SK-N-SH treated with all-trans-retinoic acid at 6 μM for 48 hours (cell line): ENCODE measurements around the gene PARD3.

Experiments used
- ATAC-seq: fragments of 200-7000 bp; cut with Tn5 transposase; 3 replicates; pipeline ENCODE4 v1.9.1; 2020; ENCODE audit warnings: mild to moderate bottlenecking, moderate library complexity
- ARNTL ChIP-seq: fragments of 450-650 bp; formaldehyde crosslinking; IDR thresholded peaks from 2 replicates; pipeline ENCODE4 v1.5.0; 2020; ENCODE audit warnings: low read depth, mild to moderate bottlenecking, moderate library complexity, borderline replicate concordance
- BACH2 ChIP-seq: fragments of 250-450 bp; sonication (Bioruptor Pico); IDR thresholded peaks from 2 replicates; pipeline ENCODE4 v1.9.0; 2021; ENCODE audit warnings: mild to moderate bottlenecking, borderline replicate concordance
- CREB5 ChIP-seq: fragments of 250-450 bp; sonication (Bioruptor Pico); IDR thresholded peaks from 2 replicates; pipeline ENCODE4 v1.5.1; 2020; ENCODE audit warnings: low read depth, mild to moderate bottlenecking, moderate library complexity
- CSDC2 ChIP-seq: fragments of 250-450 bp; sonication (Bioruptor Pico); IDR thresholded peaks from 2 replicates; pipeline ENCODE4 v1.5.0; 2020; ENCODE audit warnings: mild to moderate bottlenecking, moderate library complexity
- CSRNP3 ChIP-seq: fragments of 250-450 bp; sonication (Bioruptor Pico); IDR thresholded peaks from 2 replicates; pipeline ENCODE4 v1.5.1; 2021; ENCODE audit warnings: mild to moderate bottlenecking, moderate library complexity
- ESRRG ChIP-seq: fragments of 250-450 bp; sonication (Bioruptor Pico); IDR thresholded peaks from 2 replicates; pipeline ENCODE4 v1.6.1; 2021; ENCODE audit warnings: mild to moderate bottlenecking
- GLIS3 ChIP-seq: fragments of 250-450 bp; sonication (Bioruptor Pico); IDR thresholded peaks from 2 replicates; pipeline ENCODE4 v1.5.0; 2020; ENCODE audit warnings: mild to moderate bottlenecking, moderate library complexity
- ISL1 ChIP-seq: fragments of 250-450 bp; sonication (Bioruptor Pico); IDR thresholded peaks from 2 replicates; pipeline ENCODE4 v2.1.2; 2022; ENCODE audit warnings: mild to moderate bottlenecking, moderate library complexity
- OSR1 ChIP-seq: fragments of 250-450 bp; sonication (Bioruptor Pico); IDR thresholded peaks from 2 replicates; pipeline ENCODE4 v1.8.0; 2022; ENCODE audit warnings: moderate library complexity, mild to moderate bottlenecking, inconsistent platforms
- PATZ1 ChIP-seq: fragments of 250-450 bp; sonication (Bioruptor Pico); IDR thresholded peaks from 2 replicates; pipeline ENCODE4 v1.8.0; 2020; ENCODE audit warnings: mild to moderate bottlenecking, moderate library complexity, borderline replicate concordance
- POU6F1 ChIP-seq: fragments of 250-450 bp; sonication (Bioruptor Pico); IDR thresholded peaks from 2 replicates; pipeline ENCODE4 v1.8.0; 2021; ENCODE audit warnings: low read depth, mild to moderate bottlenecking, moderate library complexity, borderline replicate concordance
- PPARA ChIP-seq: fragments of 250-450 bp; sonication (Bioruptor Pico); IDR thresholded peaks from 2 replicates; pipeline ENCODE4 v1.5.0; 2020; ENCODE audit warnings: mild to moderate bottlenecking, borderline replicate concordance
- RARB ChIP-seq: fragments of 250-450 bp; sonication (Bioruptor Pico); IDR thresholded peaks from 2 replicates; pipeline ENCODE4 v1.8.0; 2021; ENCODE audit warnings: mild to moderate bottlenecking, moderate library complexity
- SNAI2 ChIP-seq: fragments of 250-450 bp; sonication (Bioruptor Pico); IDR thresholded peaks from 2 replicates; pipeline ENCODE4 v1.5.0; 2020; ENCODE audit warnings: mild to moderate bottlenecking, moderate library complexity
- TCF4 ChIP-seq: fragments of 250-450 bp; sonication (Bioruptor Pico); IDR thresholded peaks from 2 replicates; pipeline ENCODE4 v1.8.0; 2021; ENCODE audit warnings: mild to moderate bottlenecking, moderate library complexity, borderline replicate concordance
- TOX ChIP-seq: fragments of 250-450 bp; sonication (Bioruptor Pico); IDR thresholded peaks from 2 replicates; pipeline ENCODE4 v1.8.0; 2021; ENCODE audit warnings: mild to moderate bottlenecking, moderate library complexity, borderline replicate concordance
- TSHZ2 ChIP-seq: fragments of 250-450 bp; sonication (Bioruptor Pico); IDR thresholded peaks from 2 replicates; pipeline ENCODE4 v1.5.0; 2020; ENCODE audit warnings: mild to moderate bottlenecking, moderate library complexity
- ZC3H10 ChIP-seq: fragments of 250-450 bp; sonication (Bioruptor Pico); IDR thresholded peaks from 2 replicates; pipeline ENCODE4 v1.5.1; 2021; ENCODE audit warnings: mild to moderate bottlenecking, moderate library complexity
- ZFP3 ChIP-seq: fragments of 250-450 bp; sonication (Bioruptor Pico); IDR thresholded peaks from 2 replicates; pipeline ENCODE4 v1.5.0; 2020; ENCODE audit warnings: mild to moderate bottlenecking, moderate library complexity
- ZFP30 ChIP-seq: fragments of 450-650 bp; formaldehyde crosslinking; IDR thresholded peaks from 2 replicates; pipeline ENCODE4 v1.5.0; 2022; ENCODE audit warnings: mild to moderate bottlenecking, moderate library complexity
- ZNF565 ChIP-seq: fragments of 450-650 bp; formaldehyde crosslinking; conservative IDR thresholded peaks from 2 replicates; pipeline ENCODE4 v1.5.0; 2020; ENCODE audit warnings: low read depth, mild to moderate bottlenecking, moderate library complexity
- ZNF70 ChIP-seq: fragments of 450-650 bp; formaldehyde crosslinking; IDR thresholded peaks from 2 replicates; pipeline ENCODE4 v1.5.0; 2020; ENCODE audit warnings: mild to moderate bottlenecking, moderate library complexity
- ZNF8 ChIP-seq: fragments of 450-650 bp; formaldehyde crosslinking; IDR thresholded peaks from 2 replicates; pipeline ENCODE4 v1.5.0; 2020; ENCODE audit warnings: mild to moderate bottlenecking, moderate library complexity

Gene PARD3

GRCh38 chr10:34172936-34173533 is 642.1 kb downstream of the PARD3 start:
- ATAC-seq, result no peak
- TF ChIP-seq PPARA (no peak), ESRRG (no peak), ISL1 (CRISPR knock-in tag) (no peak), CREB5 (no peak), TOX (CRISPR knock-in tag) (no peak), GLIS3 (no peak), ZFP3 (CRISPR knock-in tag) (no peak), BACH2 (no peak), RARB (no peak)

GRCh38 chr10:34171957-34172527 is 643.1 kb downstream of the PARD3 start:
- TF ChIP-seq TCF4 (CRISPR knock-in tag) (peak; percentile 14; the same call in 1 of the 2 replicates), RARB (no peak)
- ATAC-seq, result peak; percentile 76

GRCh38 chr10:34169677-34170076 is 645.4 kb downstream of the PARD3 start:
- ATAC-seq, result no peak
- no peak for TF ChIP-seq RARB

GRCh38 chr10:34169131-34169530 is 646.0 kb downstream of the PARD3 start:
- ATAC-seq, result no peak
- TF ChIP-seq ISL1 (CRISPR knock-in tag) (no peak), GLIS3 (no peak), ZNF70 (CRISPR knock-in tag) (no peak), ZC3H10 (no peak), SNAI2 (no peak), TCF4 (CRISPR knock-in tag) (no peak), ZFP30 (no peak), POU6F1 (no peak), CSDC2 (CRISPR knock-in tag) (no peak), PPARA (no peak), ZNF8 (no peak), ARNTL (CRISPR knock-in tag) (no peak), OSR1 (CRISPR knock-in tag) (no peak), PATZ1 (CRISPR knock-in tag) (no peak), ZNF565 (CRISPR knock-in tag) (no peak), RARB (no peak), TSHZ2 (no peak), ZFP3 (CRISPR knock-in tag) (no peak), CSRNP3 (CRISPR knock-in tag) (no peak)
